ENCODE measurements around the gene NUP153.
"Not testable (repeated sequence)": the region's sequence is repeated elsewhere in the genome, so short reads cannot be mapped to it uniquely, and the experiment has no call there.

NUP153 gene

GRCh38 chr6:17706580-17707370 is at the start of gene NUP153:
TSS of gene NUP153 (minus strand) at chr6:17706925. CDS start at chr6:17706387, 538 bp downstream.
- peak; percentile 99 for DNase-seq (ENCODE audit: low spot score)

DNA sequence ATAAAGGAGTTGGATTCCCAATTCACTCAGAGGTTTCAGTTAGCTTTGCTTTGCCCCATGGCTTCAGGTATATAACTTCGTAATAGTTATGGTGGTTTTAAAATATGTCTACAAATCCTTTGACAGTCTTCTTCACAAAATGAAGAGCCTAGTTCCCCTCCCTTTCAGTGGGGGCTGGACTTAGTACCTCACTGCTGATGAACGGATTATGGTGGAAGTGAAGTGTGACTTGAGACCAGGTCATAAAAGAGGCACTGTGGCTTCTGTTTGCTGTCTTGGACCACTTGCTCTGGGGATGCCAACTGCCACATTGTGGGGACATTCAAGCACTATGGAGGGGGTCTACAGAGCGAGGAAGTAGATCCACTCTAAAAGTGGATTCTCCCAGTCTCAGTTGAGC is 47.5 kb upstream of the NUP153 start:
- no peak for DNase-seq (ENCODE audit: low spot score)

DNA sequence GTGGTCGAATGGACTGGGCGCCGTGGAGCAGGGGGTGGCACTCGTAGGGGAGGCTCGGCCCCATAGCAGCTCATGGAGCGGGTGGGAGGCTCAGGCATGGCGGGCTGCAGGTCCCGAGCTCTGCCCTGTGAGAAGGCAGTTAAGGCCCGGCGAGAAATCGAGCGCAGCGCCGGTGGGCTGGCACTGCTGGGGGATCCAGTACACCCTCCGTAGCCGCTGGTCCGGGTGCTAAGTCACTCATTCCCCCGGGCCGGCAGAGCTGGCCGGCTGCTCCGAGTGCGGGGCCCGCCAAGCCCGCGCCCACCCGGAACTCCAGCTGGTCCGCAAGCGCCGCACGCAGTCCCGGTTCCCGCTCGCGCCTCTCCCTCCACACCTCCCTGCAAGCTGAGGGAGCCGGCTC is 38.6 kb upstream of the NUP153 start:
- not testable (repeated sequence) for DNase-seq (ENCODE audit: low spot score)

DNA sequence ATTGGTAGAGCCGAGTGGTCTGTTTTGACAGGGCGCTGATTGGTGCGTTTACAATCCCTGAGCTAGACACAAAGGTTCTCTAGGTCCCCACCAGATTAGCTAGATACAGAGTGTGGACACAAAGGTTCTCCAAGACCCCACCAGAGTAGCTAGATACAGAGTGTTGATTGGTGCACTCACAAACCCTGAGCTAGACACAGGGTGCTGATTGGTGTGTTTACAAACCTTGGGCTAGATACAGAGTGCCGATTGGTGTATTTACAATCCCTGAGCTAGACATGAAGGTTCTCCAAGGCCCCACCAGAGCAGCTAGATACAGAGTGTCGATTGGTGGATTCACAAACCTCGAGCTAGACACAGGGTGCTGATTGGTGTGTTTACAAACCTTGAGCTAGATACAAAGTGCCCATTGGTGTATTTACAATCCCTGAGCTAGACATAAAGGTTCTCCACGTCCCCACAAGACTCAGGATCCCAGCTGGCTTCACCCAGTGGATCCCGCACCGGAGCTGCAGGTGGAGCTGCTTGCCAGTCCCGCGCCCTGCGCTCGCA is 38.1 kb upstream of the NUP153 start:
- DNase-seq (ENCODE audit: low spot score): not testable (repeated sequence)

DNA sequence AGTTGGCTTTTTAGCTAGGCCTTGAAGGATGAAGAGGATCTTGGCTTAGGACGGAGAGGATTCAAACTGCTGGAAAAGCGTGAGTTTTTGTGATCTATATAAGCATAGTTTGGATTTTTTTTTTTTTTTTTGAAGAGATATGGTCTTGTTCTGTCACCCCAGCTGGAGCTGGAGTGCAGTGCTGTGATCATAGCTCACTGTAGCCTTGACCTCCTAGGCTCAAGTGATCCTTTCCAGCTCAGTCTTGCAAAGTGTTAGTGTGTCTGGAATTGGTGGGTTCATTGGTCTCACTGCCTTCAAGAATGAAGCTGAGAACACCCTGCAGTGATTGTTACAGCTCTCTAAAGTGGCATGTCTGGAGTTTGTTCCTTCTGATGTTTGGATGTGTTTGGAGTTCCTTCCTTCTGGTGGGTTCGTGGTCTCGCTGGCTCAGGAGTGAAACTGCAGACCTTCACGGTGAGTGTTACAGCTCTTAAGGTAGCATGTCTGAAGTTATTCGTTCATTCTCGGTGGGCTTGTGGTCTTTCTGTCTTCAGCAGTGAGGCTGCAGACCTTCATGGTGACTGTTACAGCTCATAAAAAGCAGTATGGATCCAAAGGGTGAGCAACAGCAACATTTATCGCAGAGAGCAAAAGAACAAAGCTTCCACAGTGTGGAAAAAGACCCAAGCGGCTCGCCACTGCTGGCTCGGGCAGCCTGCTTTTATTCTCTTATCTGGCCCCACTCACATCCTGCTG is 37.5 kb upstream of the NUP153 start:
- no peak for DNase-seq (ENCODE audit: low spot score)

DNA sequence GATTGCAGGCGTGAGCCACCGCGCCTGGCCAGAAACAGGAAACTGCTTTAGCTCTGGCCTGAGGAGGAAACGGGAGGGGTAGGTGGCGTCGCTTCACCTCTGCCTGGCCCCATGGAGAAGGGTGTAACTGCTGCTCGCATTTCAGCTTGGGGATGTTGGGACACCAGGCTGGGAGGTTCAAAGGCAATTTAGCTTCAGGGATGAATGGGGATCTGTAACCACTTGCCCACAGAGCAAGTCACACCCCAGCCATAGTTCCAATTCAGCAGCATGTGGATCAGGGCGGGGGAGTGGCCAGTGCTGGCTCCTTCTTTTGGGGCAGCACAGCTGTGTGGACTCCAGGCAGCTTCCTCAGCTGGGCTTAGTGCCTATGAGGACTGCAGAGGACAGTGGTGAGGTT is 34.8 kb upstream of the NUP153 start:
- DNase-seq (ENCODE audit: low spot score): no peak

- DNase-seq (ENCODE audit: low spot score): no peak
Measured at GRCh38 chr6:17740559-17741220, 34.0 kb upstream of the NUP153 start.

DNA sequence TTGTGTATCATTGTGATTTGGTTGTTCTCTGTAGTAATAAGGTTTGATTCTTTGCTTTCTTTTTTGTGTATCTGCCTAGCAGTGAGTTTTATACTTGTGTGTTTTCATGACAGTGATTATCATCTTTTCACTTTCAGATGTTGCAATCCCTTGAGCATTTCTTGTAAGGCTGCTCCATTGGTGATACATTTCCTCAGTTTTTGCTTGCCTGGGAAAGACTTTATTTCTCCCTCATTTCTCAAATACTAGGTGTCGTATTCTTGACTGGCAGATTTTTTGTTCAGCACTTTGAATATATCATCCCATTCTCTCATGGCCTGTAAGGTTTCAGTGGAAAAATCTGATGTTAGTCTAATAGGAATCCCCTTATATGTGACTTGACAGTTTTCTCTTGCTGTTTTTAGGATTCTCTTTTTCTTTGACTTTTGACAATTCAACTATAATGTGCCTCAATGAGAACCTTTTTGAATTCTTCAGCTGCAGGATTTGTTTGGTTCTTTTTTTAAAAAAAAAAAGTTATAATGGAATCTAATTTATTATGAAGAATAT is 31.1 kb upstream of the NUP153 start:
- no peak for DNase-seq (ENCODE audit: low spot score)

- not testable (repeated sequence) for DNase-seq (ENCODE audit: low spot score)
Measured at GRCh38 chr6:17735311-17735710, 28.6 kb upstream of the NUP153 start.

GRCh38 chr6:17730078-17730704 is 23.5 kb upstream of the NUP153 start:
- DNase-seq (ENCODE audit: low spot score): no peak

- DNase-seq (ENCODE audit: low spot score): no peak
Measured at GRCh38 chr6:17729223-17730077, 22.7 kb upstream of the NUP153 start.

GRCh38 chr6:17728551-17729222 is 22.0 kb upstream of the NUP153 start:
- DNase-seq (ENCODE audit: low spot score): no peak

DNA sequence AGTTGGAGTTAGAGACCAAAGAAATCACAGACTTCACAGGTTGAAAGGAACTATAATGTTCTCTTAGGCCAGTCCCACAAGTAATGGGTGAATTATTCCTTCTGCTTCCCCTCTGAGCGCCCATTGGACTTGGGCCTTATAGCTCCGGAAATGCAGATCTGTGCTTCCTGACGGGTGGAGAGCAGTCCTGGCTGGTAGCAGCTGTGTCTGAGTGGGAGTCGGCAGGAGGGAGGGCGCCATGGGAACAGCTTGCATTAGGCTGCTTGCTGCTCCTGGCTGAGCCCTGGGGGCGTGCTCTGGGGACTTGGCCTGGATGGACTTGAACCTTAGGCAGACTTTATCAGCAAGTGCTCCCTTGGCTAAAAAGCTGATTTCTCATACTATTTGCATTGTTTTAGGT is 18.4 kb upstream of the NUP153 start:
- no peak for DNase-seq (ENCODE audit: low spot score)

- DNase-seq (ENCODE audit: low spot score): no peak
Measured at GRCh38 chr6:17724341-17724740, 17.6 kb upstream of the NUP153 start.

GRCh38 chr6:17721671-17722070 is 14.9 kb upstream of the NUP153 start:
- no peak for DNase-seq (ENCODE audit: low spot score)

DNA sequence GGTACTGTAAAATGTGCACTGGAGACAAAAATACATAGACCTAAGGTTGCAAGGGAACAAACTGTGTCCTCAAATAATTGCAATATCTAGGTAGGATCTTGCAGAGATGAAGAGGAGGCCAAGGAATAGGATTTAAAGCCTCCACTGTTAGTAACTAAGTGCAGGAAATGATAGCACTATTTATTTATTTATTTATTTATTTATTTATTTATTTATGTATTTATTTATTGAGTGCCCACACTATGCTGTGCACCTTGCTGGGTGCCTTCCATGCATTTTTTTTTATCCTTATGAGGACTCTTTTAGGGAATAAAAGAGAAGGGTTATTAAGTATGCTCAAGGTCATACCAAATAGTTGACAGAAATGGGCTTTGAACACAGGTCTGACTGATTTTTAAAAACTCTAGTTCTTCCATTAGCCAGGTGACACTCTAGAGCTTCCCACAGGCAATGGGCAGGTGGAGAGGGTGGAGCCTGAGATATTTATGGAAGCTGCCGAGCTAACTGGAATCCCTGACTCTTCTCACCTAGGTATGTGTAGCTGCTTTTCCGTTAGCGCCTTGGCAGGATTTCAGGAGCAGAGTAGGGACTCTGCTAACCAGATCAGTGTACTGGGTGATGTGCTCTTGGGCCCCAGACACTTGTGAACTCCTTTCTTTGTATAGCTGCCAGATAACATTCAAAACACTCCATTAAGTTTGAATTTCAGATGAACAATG is 12.8 kb upstream of the NUP153 start:
- no peak for DNase-seq (ENCODE audit: low spot score)

GRCh38 chr6:17716221-17716620 is 9.5 kb upstream of the NUP153 start:
- no peak for DNase-seq (ENCODE audit: low spot score)

DNA sequence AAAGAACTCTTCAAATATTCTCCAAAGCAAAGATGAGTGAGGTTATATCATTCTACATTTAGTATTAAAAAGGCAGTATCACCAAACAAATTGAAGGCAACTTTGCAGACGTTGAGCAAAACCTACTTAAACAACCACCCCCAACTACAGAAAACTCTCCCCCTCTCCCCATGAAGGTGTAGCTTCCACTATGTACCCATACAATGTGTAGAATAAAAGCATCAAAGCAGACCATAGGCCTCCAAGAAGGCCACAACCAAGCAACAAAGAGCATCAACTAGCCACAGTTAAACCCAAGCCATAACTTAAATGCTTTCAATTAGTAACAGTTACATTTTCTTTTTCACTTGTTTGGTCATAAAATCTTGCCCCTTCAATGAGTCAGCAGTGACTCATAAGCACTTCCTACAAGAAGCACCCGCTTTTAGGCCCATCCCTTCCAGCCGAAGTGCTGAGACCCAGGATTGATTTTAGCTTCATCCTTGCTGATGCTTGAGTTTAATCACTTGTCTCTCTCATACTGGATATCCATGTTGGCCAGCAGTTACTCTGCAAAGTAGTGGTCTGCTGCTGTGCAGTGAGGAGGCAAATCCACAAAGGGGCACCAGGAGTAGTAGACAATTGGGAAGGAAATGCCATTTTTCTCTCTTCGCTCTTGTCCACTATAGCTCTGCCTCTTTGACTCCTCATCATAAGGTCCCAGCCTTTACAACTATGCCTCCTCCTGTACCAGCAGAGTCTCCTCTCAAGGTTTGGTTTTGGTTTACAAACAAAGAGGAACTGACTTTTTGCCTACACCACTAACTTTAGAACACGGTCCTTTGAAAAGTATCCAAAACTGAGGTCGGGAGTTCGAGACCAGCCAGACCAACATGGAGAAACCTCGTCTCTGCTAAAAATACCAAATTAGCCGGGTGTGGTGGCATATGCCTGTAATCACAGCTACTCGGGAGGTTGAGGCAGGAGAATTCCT is 8.4 kb upstream of the NUP153 start:
- peak; percentile 93 for DNase-seq (ENCODE audit: low spot score)

All from COLO829 (cell line).